DOHH2 (cell line): ENCODE data around the gene PLLP.

Source experiments
- H3F3A ChIP-seq: fragments of 200-600 bp; sonication (generic), shearing (Covaris generic); 2 replicates; pipeline ENCODE4 v1.6.0; 2016; ENCODE audit warnings: antibody characterized with exemption, mild to moderate bottlenecking; ENCODE audit not compliant: control insufficient read depth, insufficient read depth
- H3K27ac ChIP-seq: fragments of 200-600 bp; sonication (generic); 2 replicates; pipeline ENCODE4 v1.5.1; 2014; ENCODE audit warnings: low read depth, mild to moderate bottlenecking, low read length, moderate library complexity
- H3K27me3 ChIP-seq: fragments of 200-600 bp; sonication (generic); 2 replicates; pipeline ENCODE4 v1.6.1; 2014; ENCODE audit warnings: mild to moderate bottlenecking, low read length, mixed read lengths; ENCODE audit not compliant: control insufficient read depth
- H3K36me3 ChIP-seq: fragments of 200-600 bp; sonication (generic); 2 replicates; pipeline ENCODE4 v1.6.1; 2014; ENCODE audit warnings: mild to moderate bottlenecking, low read length, moderate library complexity, mixed read lengths; ENCODE audit not compliant: control insufficient read depth
- H3K4me1 ChIP-seq: fragments of 200-600 bp; sonication (generic); 2 replicates; pipeline ENCODE4 v1.6.1; 2014; ENCODE audit warnings: mild to moderate bottlenecking, low read length, mixed read lengths; ENCODE audit not compliant: control insufficient read depth
- H3K4me2 ChIP-seq: fragments of 200-600 bp; sonication (generic); 2 replicates; pipeline ENCODE4 v1.6.0; 2014; ENCODE audit warnings: mild to moderate bottlenecking, low read length, moderate library complexity
- H3K4me3 ChIP-seq: fragments of 200-600 bp; sonication (generic); 2 replicates; pipeline ENCODE4 v1.5.1; 2014; ENCODE audit warnings: mild to moderate bottlenecking, low read length, mixed read lengths
- H3K79me2 ChIP-seq: fragments of 200-600 bp; sonication (generic); 2 replicates; pipeline ENCODE4 v1.6.1; 2014; ENCODE audit warnings: mild to moderate bottlenecking, low read length, mixed read lengths; ENCODE audit not compliant: control insufficient read depth
- H3K9me2 ChIP-seq: fragments of 200-600 bp; sonication (generic); replicated peaks from 2 replicates; pipeline ENCODE4 v1.6.1; 2014; ENCODE audit warnings: mild to moderate bottlenecking, low read length, mixed read lengths; ENCODE audit not compliant: control insufficient read depth
- H3K9me3 ChIP-seq: fragments of 200-600 bp; sonication (generic); 2 replicates; pipeline ENCODE4 v1.6.1; 2014; ENCODE audit warnings: antibody characterized with exemption, low read length, mixed read lengths; ENCODE audit not compliant: control insufficient read depth, insufficient read depth
- H4K20me1 ChIP-seq: fragments of 200-600 bp; sonication (generic); 2 replicates; pipeline ENCODE4 v1.6.0; 2014; ENCODE audit warnings: low read depth, mild to moderate bottlenecking, antibody characterized with exemption, low read length, moderate library complexity; ENCODE audit not compliant: control insufficient read depth, insufficient read depth
- CTCF ChIP-seq: fragments of 200-600 bp; sonication (generic); IDR thresholded peaks from one replicate; pipeline ENCODE4 v1.5.1; 2014; ENCODE audit warnings: antibody characterized with exemption, mild to moderate bottlenecking, low read depth, low read length; ENCODE audit not compliant: poor library complexity, severe bottlenecking
- EZH2phosphoT487 ChIP-seq: fragments of 200-600 bp; sonication (generic); IDR thresholded peaks from 2 replicates; pipeline ENCODE4 v1.6.1; 2017; ENCODE audit warnings: borderline replicate concordance, mild to moderate bottlenecking, antibody characterized with exemption, low read length, moderate library complexity, mixed read lengths

The PLLP gene

GRCh38 chr16:57273826-57274225 lies 10.6 kb downstream of the PLLP start:
- Histone ChIP-seq H3K36me3 (no peaks in the 10 kb centered on the region), H3K4me2 (no peak overlapping the region), H3K4me1 (peaks cover 3% of the 10 kb centered on the region; the same call in 1 of the 2 replicates), H3K4me3 (no peak overlapping the region), H3K27ac (no peak overlapping the region), H3F3A (no peaks in the 10 kb centered on the region), H4K20me1 (no peaks in the 10 kb centered on the region), H3K9me3 (no peaks in the 10 kb centered on the region), H3K27me3 (peaks cover 3% of the 10 kb centered on the region; the same call in 1 of the 2 replicates), H3K9me2 (no peaks in the 10 kb centered on the region), H3K79me2 (no peaks in the 10 kb centered on the region)
- no peak for TF ChIP-seq EZH2phosphoT487
- TF ChIP-seq CTCF: no peak

- no peaks in the 10 kb centered on the region for H3K79me2 ChIP-seq
- H3K4me3 ChIP-seq: no peak overlapping the region
- peaks cover 3% of the 10 kb centered on the region; the same call in 1 of the 2 replicates for H3K4me1 ChIP-seq
- no peaks in the 10 kb centered on the region for H3K9me2 ChIP-seq
- no peak overlapping the region for H3K4me2 ChIP-seq
- no peaks in the 10 kb centered on the region for H3K36me3 ChIP-seq
- no peak overlapping the region for H3K27ac ChIP-seq
- H4K20me1 ChIP-seq: no peaks in the 10 kb centered on the region
- H3F3A ChIP-seq: no peaks in the 10 kb centered on the region
- H3K27me3 ChIP-seq: peaks cover 3% of the 10 kb centered on the region; the same call in 1 of the 2 replicates
- TF ChIP-seq EZH2phosphoT487 (no peak), CTCF (no peak)
- no peaks in the 10 kb centered on the region for H3K9me3 ChIP-seq
Measured at GRCh38 chr16:57273359-57273758, 11.1 kb downstream of the PLLP start.

- Histone ChIP-seq H3K79me2 (no peaks in the 10 kb centered on the region), H4K20me1 (no peaks in the 10 kb centered on the region), H3F3A (no peaks in the 10 kb centered on the region), H3K4me1 (peaks cover 3% of the 10 kb centered on the region; the same call in 1 of the 2 replicates), H3K27me3 (peaks cover 3% of the 10 kb centered on the region; the same call in 1 of the 2 replicates), H3K4me2 (no peak overlapping the region), H3K27ac (no peak overlapping the region), H3K36me3 (no peaks in the 10 kb centered on the region), H3K9me2 (no peaks in the 10 kb centered on the region), H3K9me3 (no peaks in the 10 kb centered on the region), H3K4me3 (no peak overlapping the region)
- TF ChIP-seq EZH2phosphoT487 (no peak), CTCF (no peak)
Measured at GRCh38 chr16:57271867-57272495, 12.5 kb downstream of the PLLP start.
